ENCODE measurements around the gene ITGAD.
A peak's percentile ranks its signal among the peaks of the same experiment; 100 is the strongest.
"Not testable (repeated sequence)": the region's sequence is repeated elsewhere in the genome, so short reads cannot be mapped to it uniquely, and the experiment has no call there.

ITGAD gene

GRCh38 chr16:31435341-31436220, 42.4 kb downstream of the ITGAD start:
- no peak for DNase-seq

GRCh38 chr16:31436221-31437045, 43.3 kb downstream of the ITGAD start:
- no peak for DNase-seq

DNA sequence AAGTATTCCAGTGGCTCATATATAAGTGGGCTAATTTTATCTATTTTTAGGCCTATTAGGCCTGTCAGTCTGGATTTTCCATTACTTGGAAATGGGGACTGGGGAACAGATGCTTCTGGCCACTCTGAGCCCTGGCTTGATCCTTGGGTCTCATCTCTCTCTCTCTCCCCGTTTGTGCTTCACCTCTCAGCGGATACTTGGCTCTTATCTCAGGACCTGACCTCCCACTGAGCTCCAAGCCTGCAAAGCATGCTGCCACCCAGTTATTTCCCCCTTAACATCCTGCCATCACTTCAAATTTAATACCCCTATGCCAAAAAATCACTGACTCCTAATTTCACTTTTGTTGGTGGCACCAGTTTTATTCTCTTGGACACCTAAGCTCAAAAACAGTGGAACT, 45.3 kb downstream of the ITGAD start:
- DNase-seq: no peak

GRCh38 chr16:31439023-31439422, 45.9 kb downstream of the ITGAD start:
- DNase-seq: not testable (repeated sequence)

DNA sequence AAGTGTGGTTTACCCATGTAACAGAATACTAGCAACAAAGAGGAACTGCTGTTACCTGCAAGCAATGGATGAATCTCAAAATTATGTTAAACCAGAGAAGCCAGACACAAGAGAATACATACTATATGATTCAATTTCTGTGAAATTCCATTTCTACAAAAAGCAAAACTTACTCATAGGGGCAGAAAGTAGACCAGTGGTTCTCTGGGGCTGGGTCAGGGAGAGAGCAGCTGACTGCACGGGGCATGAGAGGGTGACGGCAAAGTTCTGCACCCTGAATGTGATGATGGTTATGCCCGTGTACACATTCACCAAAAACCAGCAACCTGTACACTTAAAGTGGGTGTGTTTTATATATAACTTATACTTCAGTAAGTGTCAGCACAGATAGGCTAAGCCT, 46.4 kb downstream of the ITGAD start:
- no peak for DNase-seq

DNA sequence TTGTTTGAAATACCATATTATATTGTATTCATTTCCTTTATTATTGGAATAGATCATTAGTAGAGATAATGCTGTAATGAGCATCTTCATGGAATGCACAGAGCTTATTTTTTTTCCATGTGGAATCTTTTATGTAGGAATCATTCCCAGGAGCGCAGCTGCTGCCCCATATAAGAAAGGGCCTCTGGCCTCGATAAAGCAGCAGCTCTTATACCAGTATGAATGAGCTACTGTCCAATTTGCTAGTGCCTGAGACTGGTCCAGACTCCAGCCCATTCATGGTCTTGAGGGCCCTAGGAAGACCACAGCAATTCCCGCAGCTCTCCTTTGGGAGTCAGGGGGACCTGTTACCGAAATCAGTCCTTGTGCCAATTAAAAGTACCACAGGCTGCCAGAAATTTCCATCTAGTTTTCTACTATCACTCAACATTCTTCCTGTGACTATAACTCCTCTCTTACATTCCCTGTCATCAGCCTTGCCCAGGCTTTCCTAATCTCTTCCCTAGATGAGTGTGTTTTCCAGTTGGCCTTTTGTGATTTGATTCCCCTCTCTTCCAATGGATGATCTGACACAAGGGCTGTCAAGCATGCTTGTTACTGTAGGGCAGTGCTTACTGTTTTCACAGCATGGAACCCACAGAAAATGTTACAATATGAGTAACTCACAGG, 47.5 kb downstream of the ITGAD start:
- DNase-seq: no peak

GRCh38 chr16:31441956-31442355, 48.8 kb downstream of the ITGAD start:
- no peak for DNase-seq

DNA sequence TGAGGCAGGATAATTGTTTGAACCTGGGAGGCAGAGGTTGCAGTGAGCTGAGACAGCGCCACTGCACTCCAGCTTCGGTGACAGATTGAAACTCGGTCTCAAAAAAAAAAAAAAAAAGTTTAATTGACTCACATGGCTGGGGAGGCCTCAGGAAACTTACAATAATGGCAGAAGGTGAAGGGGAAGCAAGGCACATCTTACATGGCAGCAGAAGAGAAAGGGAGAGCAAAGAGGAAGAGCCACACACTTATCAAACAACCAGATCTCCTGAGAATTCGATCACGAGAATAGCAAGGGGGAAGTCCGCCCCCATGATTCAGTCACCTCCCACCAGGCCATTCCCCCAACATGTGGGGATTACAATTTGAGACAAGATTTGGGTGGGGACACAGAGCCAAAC, 52.8 kb downstream of the ITGAD start:
- not testable (repeated sequence) for DNase-seq

- DNase-seq: no peak
These were observed 58.1 kb downstream of the ITGAD start for GRCh38 chr16:31451201-31451600.

- peak; percentile 42 for DNase-seq
These were observed 58.7 kb downstream of the ITGAD start for GRCh38 chr16:31451681-31452351.

- no peak for DNase-seq
These were observed 59.5 kb downstream of the ITGAD start for GRCh38 chr16:31452631-31453106.

GRCh38 chr16:31453255-31454204, 60.4 kb downstream of the ITGAD start:
- DNase-seq: no peak

GRCh38 chr16:31455601-31456314, 62.6 kb downstream of the ITGAD start:
- peak; percentile 54 for DNase-seq

- no peak for DNase-seq
These were observed 63.8 kb downstream of the ITGAD start for GRCh38 chr16:31456988-31457360.

GRCh38 chr16:31458073-31458843, 65.1 kb downstream of the ITGAD start:
- DNase-seq: peak; percentile 73

DNA sequence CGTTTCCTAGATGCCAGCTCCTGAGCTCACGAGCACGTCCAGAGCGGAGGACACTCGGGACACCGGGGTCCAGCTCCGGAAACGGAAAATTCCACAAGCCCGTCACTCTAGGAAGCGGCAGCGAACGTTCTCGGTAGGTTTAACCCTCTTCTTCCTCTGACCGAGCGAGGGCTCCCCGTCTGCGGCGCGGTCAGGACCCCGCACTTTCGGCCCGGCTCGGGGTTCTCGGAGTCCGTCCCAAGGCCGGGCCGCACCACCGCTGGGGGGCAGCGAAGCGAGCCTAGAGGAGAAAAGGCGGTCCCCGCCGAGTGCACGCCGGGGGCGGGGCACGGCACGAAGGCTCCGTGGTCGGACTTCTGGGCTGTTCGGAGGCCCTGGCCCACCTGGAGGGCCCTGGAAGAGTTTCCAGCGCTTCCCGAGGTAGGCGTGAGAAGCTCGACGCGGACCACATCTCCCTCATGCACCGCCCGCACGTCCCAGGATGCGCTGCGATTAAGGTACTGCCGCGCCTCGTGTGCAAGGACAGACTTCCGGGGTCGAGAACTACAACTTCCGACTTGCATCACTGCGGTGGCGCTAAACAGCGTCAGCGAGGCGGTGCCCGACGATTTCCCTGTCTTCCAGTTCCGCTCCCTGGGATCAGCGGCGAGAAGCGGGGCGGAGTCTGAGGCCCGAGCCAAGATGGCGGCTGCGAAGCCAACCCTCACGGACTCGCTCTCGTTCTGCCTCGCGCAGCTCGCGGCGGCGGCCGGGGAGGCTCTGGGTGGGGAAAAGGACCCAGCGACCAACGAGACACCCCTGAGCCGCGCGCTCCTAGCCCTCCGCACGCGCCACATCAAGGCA, 65.9 kb downstream of the ITGAD start, which contains the start of gene ARMC5:
ARMC5 (plus strand) TSS at position 658 of the 843 bp plus-strand sequence; CDS start at position 682, 24 bp downstream.
- peak; percentile 98 for DNase-seq

GRCh38 chr16:31459687-31460581, 66.8 kb downstream of the ITGAD start:
- peak; percentile 100 for DNase-seq

DNA sequence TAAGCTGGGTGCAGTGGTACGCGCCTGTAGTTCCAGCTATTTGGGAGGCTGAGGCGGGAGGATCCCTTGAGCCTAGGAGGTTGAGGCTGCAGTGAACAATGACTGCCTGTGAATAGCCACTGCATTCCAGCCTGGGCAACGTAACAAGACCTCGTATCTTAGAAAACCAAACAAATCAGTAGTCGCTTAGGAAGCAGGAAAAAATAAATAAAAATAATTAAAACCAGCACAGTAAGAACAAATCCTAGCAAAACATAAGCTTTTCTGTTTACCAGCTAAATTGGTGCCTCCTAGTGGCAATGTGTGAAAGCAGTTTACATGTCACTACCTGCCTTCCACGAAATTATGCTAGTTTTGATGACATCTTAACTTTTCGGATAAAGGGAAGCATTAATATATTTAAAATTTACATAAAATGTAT, 67.5 kb downstream of the ITGAD start:
- peak; percentile 39 for DNase-seq

Data from activated CD4-positive, alpha-beta T cell treated with anti-CD3 and anti-CD28 coated beads, Interleukin-2, Interleukin-6, amounts not matched to agents 100 ng/mL and 50 ng/mL, durations not matched to agents 16 hours and 8 hours (primary cell).